DOHH2 (cell line): ENCODE measurements around the gene DGKD.

Experiments
- H3F3A ChIP-seq: fragments of 200-600 bp; sonication (generic), shearing (Covaris generic); 2 replicates; pipeline ENCODE4 v1.6.0; 2016; ENCODE audit warnings: antibody characterized with exemption, mild to moderate bottlenecking; ENCODE audit not compliant: control insufficient read depth, insufficient read depth
- H3K27ac ChIP-seq: fragments of 200-600 bp; sonication (generic); 2 replicates; pipeline ENCODE4 v1.5.1; 2014; ENCODE audit warnings: low read depth, mild to moderate bottlenecking, low read length, moderate library complexity
- H3K27me3 ChIP-seq: fragments of 200-600 bp; sonication (generic); 2 replicates; pipeline ENCODE4 v1.6.1; 2014; ENCODE audit warnings: mild to moderate bottlenecking, low read length, mixed read lengths; ENCODE audit not compliant: control insufficient read depth
- H3K36me3 ChIP-seq: fragments of 200-600 bp; sonication (generic); 2 replicates; pipeline ENCODE4 v1.6.1; 2014; ENCODE audit warnings: mild to moderate bottlenecking, low read length, moderate library complexity, mixed read lengths; ENCODE audit not compliant: control insufficient read depth
- H3K4me1 ChIP-seq: fragments of 200-600 bp; sonication (generic); 2 replicates; pipeline ENCODE4 v1.6.1; 2014; ENCODE audit warnings: mild to moderate bottlenecking, low read length, mixed read lengths; ENCODE audit not compliant: control insufficient read depth
- H3K4me2 ChIP-seq: fragments of 200-600 bp; sonication (generic); 2 replicates; pipeline ENCODE4 v1.6.0; 2014; ENCODE audit warnings: mild to moderate bottlenecking, low read length, moderate library complexity
- H3K4me3 ChIP-seq: fragments of 200-600 bp; sonication (generic); 2 replicates; pipeline ENCODE4 v1.5.1; 2014; ENCODE audit warnings: mild to moderate bottlenecking, low read length, mixed read lengths
- H3K79me2 ChIP-seq: fragments of 200-600 bp; sonication (generic); 2 replicates; pipeline ENCODE4 v1.6.1; 2014; ENCODE audit warnings: mild to moderate bottlenecking, low read length, mixed read lengths; ENCODE audit not compliant: control insufficient read depth
- H3K9me2 ChIP-seq: fragments of 200-600 bp; sonication (generic); replicated peaks from 2 replicates; pipeline ENCODE4 v1.6.1; 2014; ENCODE audit warnings: mild to moderate bottlenecking, low read length, mixed read lengths; ENCODE audit not compliant: control insufficient read depth
- H3K9me3 ChIP-seq: fragments of 200-600 bp; sonication (generic); 2 replicates; pipeline ENCODE4 v1.6.1; 2014; ENCODE audit warnings: antibody characterized with exemption, low read length, mixed read lengths; ENCODE audit not compliant: control insufficient read depth, insufficient read depth
- H4K20me1 ChIP-seq: fragments of 200-600 bp; sonication (generic); 2 replicates; pipeline ENCODE4 v1.6.0; 2014; ENCODE audit warnings: low read depth, mild to moderate bottlenecking, antibody characterized with exemption, low read length, moderate library complexity; ENCODE audit not compliant: control insufficient read depth, insufficient read depth
- CTCF ChIP-seq: fragments of 200-600 bp; sonication (generic); IDR thresholded peaks from one replicate; pipeline ENCODE4 v1.5.1; 2014; ENCODE audit warnings: antibody characterized with exemption, mild to moderate bottlenecking, low read depth, low read length; ENCODE audit not compliant: poor library complexity, severe bottlenecking
- EZH2phosphoT487 ChIP-seq: fragments of 200-600 bp; sonication (generic); IDR thresholded peaks from 2 replicates; pipeline ENCODE4 v1.6.1; 2017; ENCODE audit warnings: borderline replicate concordance, mild to moderate bottlenecking, antibody characterized with exemption, low read length, moderate library complexity, mixed read lengths

Gene DGKD

GRCh38 chr2:233428008-233428407 is 73.7 kb downstream of the DGKD start:
- Histone ChIP-seq H3K27ac (no peak overlapping the region), H3K9me3 (no peaks in the 10 kb centered on the region), H3K9me2 (no peaks in the 10 kb centered on the region), H3K36me3 (peaks cover 9% of the 10 kb centered on the region), H3K79me2 (peaks cover 61% of the 10 kb centered on the region), H4K20me1 (peaks cover 7% of the 10 kb centered on the region; the same call in 1 of the 2 replicates), H3K4me2 (no peak overlapping the region), H3F3A (no peaks in the 10 kb centered on the region), H3K27me3 (no peaks in the 10 kb centered on the region), H3K4me3 (no peak overlapping the region), H3K4me1 (no peaks in the 10 kb centered on the region)
- no peak for TF ChIP-seq EZH2phosphoT487
- TF ChIP-seq CTCF: no peak

- no peak for TF ChIP-seq CTCF
- TF ChIP-seq EZH2phosphoT487: no peak
- Histone ChIP-seq H3K36me3 (peaks cover 8% of the 10 kb centered on the region; the same call in 1 of the 2 replicates), H3K4me1 (no peaks in the 10 kb centered on the region), H3K9me3 (no peaks in the 10 kb centered on the region), H3K27me3 (no peaks in the 10 kb centered on the region), H3K9me2 (no peaks in the 10 kb centered on the region), H3K27ac (no peak overlapping the region), H3K4me2 (no peak overlapping the region), H3K79me2 (peaks cover 57% of the 10 kb centered on the region), H3F3A (peaks cover 1% of the 10 kb centered on the region; the same call in 1 of the 2 replicates), H4K20me1 (peaks cover 4% of the 10 kb centered on the region; the same call in 1 of the 2 replicates), H3K4me3 (no peak overlapping the region)
These were observed 74.1 kb downstream of the DGKD start for GRCh38 chr2:233428438-233428837.

- Histone ChIP-seq H3K79me2 (peaks cover 48% of the 10 kb centered on the region), H3K27ac (no peak overlapping the region), H3F3A (peaks cover 3% of the 10 kb centered on the region; the same call in 1 of the 2 replicates), H3K9me3 (no peaks in the 10 kb centered on the region), H4K20me1 (no peaks in the 10 kb centered on the region; the same call in 1 of the 2 replicates), H3K4me3 (no peak overlapping the region), H3K36me3 (peaks cover 6% of the 10 kb centered on the region; the same call in 1 of the 2 replicates), H3K4me1 (no peaks in the 10 kb centered on the region), H3K4me2 (no peak overlapping the region), H3K27me3 (no peaks in the 10 kb centered on the region), H3K9me2 (no peaks in the 10 kb centered on the region)
- TF ChIP-seq CTCF (no peak), EZH2phosphoT487 (no peak)
These were observed 75.0 kb downstream of the DGKD start for GRCh38 chr2:233429175-233429897.
